Measurements from ENCODE around the gene CD27.

DNA sequence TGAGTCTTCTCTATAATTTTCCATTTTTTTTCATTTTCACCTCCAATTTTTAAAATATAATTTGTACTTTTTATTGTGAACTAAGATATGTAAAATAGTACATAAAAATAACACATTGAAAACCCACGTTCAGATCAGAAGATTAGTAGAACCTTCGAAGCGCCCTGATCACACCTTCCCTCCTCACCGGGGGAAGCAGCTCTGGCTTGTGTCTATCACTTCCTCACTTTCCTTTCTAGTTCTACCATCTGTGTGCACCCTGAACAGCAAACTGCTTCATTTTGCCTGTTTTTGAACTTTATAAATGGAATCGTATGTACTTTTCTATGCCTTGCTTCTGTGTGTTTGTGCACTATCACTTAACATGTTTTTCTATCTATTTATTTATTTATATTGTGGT, 11.8 kb upstream of the CD27 start:
- TF ChIP-seq GATA2 (IDR thresholded peaks at IDR 0.05; ENCODE audit: low read depth, low read length) = no peak
- TF ChIP-seq GATA3 (IDR thresholded peaks at IDR 0.05; ENCODE audit: low read depth, low read length) = no peak
